ENCODE data around the gene PXYLP1. TPM values are rescaled to one million over a fixed set of nuclear protein-coding genes. Genes with fewer than 3 reads are reported as not detected.

Gene PXYLP1
- total and polyA plus RNA-seq, 10 of the 15 experiments (the other 5 are each of a cell fraction or from before 2014, with no cell fraction given), result 0.06 to 1.7 (median 0.35) TPM

DNA sequence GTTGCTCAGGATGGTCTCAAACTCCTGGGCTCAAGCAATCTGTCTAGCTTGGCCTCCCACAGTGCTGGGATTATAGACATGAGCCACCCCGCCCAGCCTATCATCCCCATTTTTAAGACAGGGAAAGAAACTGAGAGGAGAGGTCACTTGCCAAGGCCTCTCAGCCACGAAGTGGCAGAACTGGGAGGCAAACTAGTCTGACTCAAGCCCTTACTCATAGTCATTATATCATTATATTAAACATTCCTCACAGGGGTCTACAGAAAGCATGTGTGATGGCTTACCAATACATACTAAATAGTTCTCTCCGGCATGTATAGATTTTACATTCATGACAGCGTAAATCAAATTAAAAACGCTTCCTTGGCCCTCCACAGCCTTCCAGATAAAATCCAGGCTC is 74.7 kb downstream of the PXYLP1 start:
- 55% methylated on average over 5 of the region's 5 CpGs for WGBS (ENCODE audit: insufficient coverage, insufficient replicate concordance, low lambda C conversion rate, missing lambda C conversion rate)
- Histone ChIP-seq H3K4me2 (ENCODE audit: control insufficient read depth, insufficient read depth) (no peak overlapping the region), H3K4me3 (no peak overlapping the region), H4K20me1 (ENCODE audit: control insufficient read depth, insufficient read depth) (no peaks in the 10 kb centered on the region), H3K4me1 (ENCODE audit: control insufficient read depth, insufficient read depth, low read length) (peaks cover 15% of the 10 kb centered on the region), H3K9me3 (replicated peaks; ENCODE audit: control insufficient read depth, insufficient read depth, low read length) (no peaks in the 10 kb centered on the region), H3K27me3 (replicated peaks in 1 of 2; ENCODE audit: control insufficient read depth in 2 of 2, insufficient read depth in 2 of 2, low read length in 1 of 2) (no peaks in the 10 kb centered on the region), H3K27ac (ENCODE audit: control insufficient read depth, insufficient read depth) (no peak overlapping the region), H3K36me3 (ENCODE audit: control insufficient read depth in 2 of 2, insufficient read depth in 2 of 2, low read length in 1 of 2) (no peaks in the 10 kb centered on the region), H2AFZ (ENCODE audit: control insufficient read depth, low read depth, low read length) (no peak overlapping the region), H3K9ac (ENCODE audit: control insufficient read depth, insufficient read depth, low read length) (no peak overlapping the region), H3K79me2 (ENCODE audit: control insufficient read depth, insufficient read depth, low read length) (peaks cover 9% of the 10 kb centered on the region)
- CTCF ChIA-PET, result interaction anchor here (0.7 to 20.6 kb wide), 13 partner anchors 10 to 339 kb away, joined by 3 to 642 read pairs (median 5); partner anchors contain the start of gene PXYLP1
- SMC1A ChIA-PET (ENCODE audit: uncharacterized antibody, unreplicated experiment), result interaction anchor here (1.0 to 17.9 kb wide), 10 partner anchors 10 to 255 kb away, joined by 3 to 405 read pairs (median 12); no protein-coding TSS in a partner anchor
- RAD21 ChIA-PET (ENCODE audit: unreplicated experiment), result interaction anchor here (0.6 to 11.1 kb wide), 7 partner anchors 22 to 255 kb away, joined by 3 to 164 read pairs (median 8); no protein-coding TSS in a partner anchor
- TF ChIP-seq ZBED1 (IDR thresholded peaks at IDR 0.05; ENCODE audit: borderline replicate concordance) (no peak), EGR1 (IDR thresholded peaks at IDR 0.05; ENCODE audit: borderline replicate concordance in 1 of 2, low read depth in 2 of 2, low read length in 2 of 2) (no peak), CREB1 (IDR thresholded peaks at IDR 0.05; ENCODE audit: low read depth) (no peak), HDAC6 (IDR thresholded peaks at IDR 0.05; ENCODE audit: unreplicated experiment) (no peak), TARDBP (IDR thresholded peaks at IDR 0.05; ENCODE audit: borderline replicate concordance) (no peak)
- TF ChIP-seq, protein P1, sequence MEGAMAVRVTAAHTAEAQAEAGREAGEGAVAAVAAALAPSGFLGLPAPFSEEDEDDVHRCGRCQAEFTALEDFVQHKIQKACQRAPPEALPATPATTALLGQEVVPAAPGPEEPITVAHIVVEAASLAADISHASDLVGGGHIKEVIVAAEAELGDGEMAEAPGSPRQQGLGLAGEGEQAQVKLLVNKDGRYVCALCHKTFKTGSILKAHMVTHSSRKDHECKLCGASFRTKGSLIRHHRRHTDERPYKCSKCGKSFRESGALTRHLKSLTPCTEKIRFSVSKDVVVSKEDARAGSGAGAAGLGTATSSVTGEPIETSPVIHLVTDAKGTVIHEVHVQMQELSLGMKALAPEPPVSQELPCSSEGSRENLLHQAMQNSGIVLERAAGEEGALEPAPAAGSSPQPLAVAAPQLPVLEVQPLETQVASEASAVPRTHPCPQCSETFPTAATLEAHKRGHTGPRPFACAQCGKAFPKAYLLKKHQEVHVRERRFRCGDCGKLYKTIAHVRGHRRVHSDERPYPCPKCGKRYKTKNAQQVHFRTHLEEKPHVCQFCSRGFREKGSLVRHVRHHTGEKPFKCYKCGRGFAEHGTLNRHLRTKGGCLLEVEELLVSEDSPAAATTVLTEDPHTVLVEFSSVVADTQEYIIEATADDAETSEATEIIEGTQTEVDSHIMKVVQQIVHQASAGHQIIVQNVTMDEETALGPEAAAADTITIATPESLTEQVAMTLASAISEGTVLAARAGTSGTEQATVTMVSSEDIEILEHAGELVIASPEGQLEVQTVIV (IDR thresholded peaks at IDR 0.05; ENCODE audit: borderline replicate concordance, partially characterized antibody), result no peak
- ATAC-seq (no peak), FAIRE-seq (no peak), DNase-seq (ENCODE audit: low read depth, low spot score) (no peak)
- intact Hi-C loops (cut with micrococcal nuclease; ENCODE audit: unreplicated experiment), result no loop called here
- in situ Hi-C loops (cut with MboI), result loop anchor here (5.0 to 10.0 kb wide), 3 partner anchors 146 to 339 kb away; no protein-coding TSS in a partner anchor
- no TSS peak for BruUV-seq (replicated peaks)
- POLR2A ChIA-PET, result interaction anchor here (0.6 to 0.8 kb wide), 2 partner anchors 9 to 148 kb away, joined by 5 to 6 read pairs; no protein-coding TSS in a partner anchor

Measured in GM12878 (cell line).